HG03457 (cell line): Measurements from ENCODE around the gene WNK1.
"Not testable (repeated sequence)": the region's sequence is repeated elsewhere in the genome, so short reads cannot be mapped to it uniquely, and the experiment has no call there.

ENCODE experiments used
- ATAC-seq: cut with Tn5 transposase; IDR thresholded peaks from one replicate; pipeline ENCODE4 v1.9.1; 2021; ENCODE audit warnings: moderate number of reproducible peaks; ENCODE audit not compliant: unreplicated experiment

WNK1 gene

GRCh38 chr12:810671-811415, 58.5 kb downstream of the WNK1 start:
- peak; percentile 43 for ATAC-seq

GRCh38 chr12:812950-813349, 60.6 kb downstream of the WNK1 start:
- no peak for ATAC-seq

- not testable (repeated sequence) for ATAC-seq
Measured at GRCh38 chr12:817456-817855, 65.1 kb downstream of the WNK1 start.

GRCh38 chr12:817941-818600, 65.7 kb downstream of the WNK1 start:
- ATAC-seq = no peak

DNA sequence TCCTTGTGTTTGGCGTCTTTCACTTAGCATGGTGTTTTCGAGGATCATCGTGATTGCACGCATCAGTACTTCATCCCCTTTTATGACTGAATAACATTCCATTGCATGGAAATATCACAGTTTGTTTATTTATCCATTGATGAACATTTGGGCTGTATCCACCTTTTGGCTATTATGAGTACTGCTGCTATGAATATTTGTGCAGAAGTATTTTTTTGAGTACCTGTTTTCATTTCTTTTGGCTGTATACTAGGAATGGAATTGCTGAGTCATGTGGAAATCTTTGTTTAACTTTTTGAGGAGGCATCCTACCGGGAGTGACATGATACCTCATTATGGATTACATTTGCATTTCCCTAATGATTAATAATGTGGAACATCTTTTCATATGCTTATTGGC, 66.4 kb downstream of the WNK1 start:
- ATAC-seq = no peak

DNA sequence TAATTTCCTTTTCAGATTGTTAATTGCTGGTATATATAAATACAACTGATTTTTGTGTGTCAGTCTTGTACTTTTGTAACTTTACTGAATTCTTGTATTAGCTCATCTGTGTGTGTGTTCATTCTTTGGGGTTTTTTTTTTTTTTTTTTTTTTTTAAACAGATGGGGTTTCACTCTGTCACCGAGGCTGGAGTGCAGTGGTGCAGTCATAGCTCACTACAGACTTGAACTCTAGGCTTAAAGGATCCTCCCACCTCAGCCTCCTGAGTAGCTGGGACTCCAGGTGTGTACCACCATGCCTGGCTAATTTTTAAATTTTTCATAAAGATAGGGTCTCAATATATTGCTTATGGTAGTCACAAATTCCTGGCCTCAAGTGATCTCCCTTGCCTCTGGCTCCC, 68.0 kb downstream of the WNK1 start:
- ATAC-seq = no peak

- no peak for ATAC-seq
Measured at GRCh38 chr12:823028-823698, 70.8 kb downstream of the WNK1 start.

GRCh38 chr12:826331-826730, 74.0 kb downstream of the WNK1 start:
- no peak for ATAC-seq

- no peak for ATAC-seq
Measured at GRCh38 chr12:828726-829395, 76.5 kb downstream of the WNK1 start.

DNA sequence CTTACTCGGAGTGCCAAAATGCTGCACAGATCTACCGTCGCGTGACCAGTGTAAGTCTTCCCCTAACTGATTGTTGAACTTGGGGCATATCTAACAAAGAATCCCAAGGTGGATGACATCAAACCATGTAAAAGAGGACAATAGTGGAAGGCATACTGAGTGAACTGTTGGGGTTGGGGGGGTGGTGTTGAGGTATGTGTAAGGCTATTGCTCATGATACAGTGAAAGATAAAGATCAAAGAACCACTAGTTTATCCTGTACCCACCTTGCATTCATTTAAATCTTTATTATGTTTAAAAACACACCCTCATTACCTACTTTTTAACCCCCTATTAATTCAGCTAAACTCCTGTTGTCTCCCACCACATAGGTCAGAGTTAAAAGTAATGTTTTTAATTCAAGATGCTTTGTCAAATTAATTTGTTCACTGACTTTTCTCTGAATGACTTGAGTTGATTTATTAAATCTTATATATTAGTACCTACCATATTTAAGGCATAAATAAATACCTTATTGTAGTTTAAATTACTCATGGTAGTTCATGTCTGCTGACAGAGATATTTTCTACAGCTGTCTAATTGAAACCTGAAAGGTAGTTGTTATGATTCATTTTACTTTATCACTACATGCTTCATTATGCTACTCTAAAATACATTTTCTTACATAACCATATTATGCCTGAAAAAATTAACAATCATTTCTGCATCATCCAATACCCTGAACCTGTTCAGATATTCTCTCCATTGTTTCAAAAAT, 77.9 kb downstream of the WNK1 start:
- no peak for ATAC-seq

- no peak for ATAC-seq
Measured at GRCh38 chr12:835754-836518, 83.6 kb downstream of the WNK1 start.

DNA sequence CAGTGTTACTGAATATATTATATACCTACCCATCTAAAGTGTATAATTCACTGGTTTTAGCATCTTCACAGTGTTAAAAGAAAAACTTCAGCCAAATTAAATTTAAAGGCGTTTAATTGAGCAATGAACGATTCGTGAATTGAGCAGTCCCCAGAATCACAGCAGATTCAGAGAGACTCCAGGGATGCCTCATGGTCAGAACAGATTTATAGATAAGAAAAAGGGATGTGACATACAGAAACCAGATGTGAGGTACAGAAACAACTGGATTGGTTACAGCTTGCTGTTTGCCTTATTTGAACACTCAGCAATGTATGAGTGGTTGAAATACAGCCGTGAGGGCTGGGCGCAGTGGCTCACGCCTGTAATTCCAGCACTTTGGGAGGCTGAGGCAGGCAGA, 84.6 kb downstream of the WNK1 start:
- ATAC-seq = no peak

DNA sequence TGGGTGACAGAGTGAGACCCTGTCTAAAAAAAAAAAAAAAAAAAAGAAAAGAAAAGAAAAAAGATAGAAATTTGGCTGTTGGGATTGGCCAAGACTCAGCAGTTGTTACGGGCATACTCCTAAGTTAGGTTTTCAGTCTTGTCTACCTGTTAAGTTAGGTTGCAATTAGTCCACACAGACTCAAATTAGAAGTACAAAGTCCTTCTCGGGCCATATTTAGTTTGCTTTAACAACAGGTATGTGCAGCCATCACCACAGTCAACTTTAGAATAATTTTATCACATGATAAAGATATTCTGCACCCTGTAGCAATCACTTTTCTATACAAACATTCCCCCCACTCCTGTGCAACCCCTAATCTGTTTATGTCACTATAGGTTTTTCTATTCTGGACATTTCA, 85.2 kb downstream of the WNK1 start:
- ATAC-seq = no peak

- ATAC-seq = no peak
Measured at GRCh38 chr12:843609-844008, 91.2 kb downstream of the WNK1 start.

DNA sequence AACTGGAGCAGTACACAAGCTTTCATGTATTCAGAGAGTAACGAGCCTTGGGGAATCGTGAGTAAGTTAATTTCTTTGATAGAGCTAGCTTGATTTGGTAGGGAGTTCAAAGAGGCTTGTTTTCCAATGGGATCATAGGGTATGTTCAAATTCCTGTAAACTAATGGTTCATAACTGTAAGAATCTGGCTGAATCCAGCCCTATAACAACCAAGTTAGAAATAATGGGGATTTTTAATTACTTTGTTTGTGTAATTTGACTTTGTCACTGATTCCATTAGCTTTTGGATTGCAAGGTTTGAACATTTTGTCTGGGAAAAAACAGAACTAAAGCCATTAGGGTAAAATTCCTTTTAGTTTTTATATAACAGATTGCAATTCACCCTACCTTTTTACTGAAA, 94.0 kb downstream of the WNK1 start:
- ATAC-seq = no peak

GRCh38 chr12:848173-848865, 95.9 kb downstream of the WNK1 start:
- ATAC-seq = no peak

DNA sequence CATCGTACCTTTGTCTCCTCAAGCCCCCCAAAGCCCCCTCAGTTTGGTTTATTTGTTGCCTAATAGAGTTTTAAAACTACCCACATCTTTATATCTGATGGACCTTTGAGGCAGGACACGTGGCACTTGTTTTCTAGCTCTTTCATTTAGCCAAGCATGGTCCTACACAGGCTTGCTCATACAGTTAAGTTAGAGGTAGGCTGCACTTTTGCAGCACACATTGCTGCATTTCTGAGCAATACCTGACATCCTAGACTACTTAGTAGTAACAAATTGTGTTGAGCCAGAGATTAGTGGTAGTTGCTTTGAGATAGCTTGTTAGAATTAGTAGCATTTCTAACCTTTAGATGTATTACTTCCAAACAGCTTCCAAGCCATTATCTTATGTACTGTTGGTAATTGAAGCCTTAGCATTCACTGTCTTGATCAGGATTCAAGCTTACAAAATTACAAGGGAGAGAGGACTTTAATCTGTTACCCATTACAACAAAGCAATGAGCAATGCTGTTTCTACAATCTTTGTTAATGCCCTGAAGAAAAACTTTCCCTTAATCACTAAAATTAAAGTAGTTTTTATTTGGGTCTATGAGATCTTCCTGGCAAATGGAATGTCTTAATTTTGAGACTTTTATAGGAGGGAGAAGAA, 96.6 kb downstream of the WNK1 start:
- ATAC-seq = no peak

- ATAC-seq = not testable (repeated sequence)
Measured at GRCh38 chr12:849733-850437, 97.5 kb downstream of the WNK1 start.
